A549 (cell line): ENCODE measurements around the gene CAPS2. TPM values are rescaled to one million over a fixed set of nuclear protein-coding genes. Genes with fewer than 3 reads are reported as not detected.
A peak's percentile ranks its signal among the peaks of the same experiment; 100 is the strongest.

Experiments
- ATAC-seq, 2 experiments: fragments of 200-7000 bp in 1 of 2; fragments of >200 bp in 1 of 2; cut with Nextera tagmentation in 1 of 2; cut with Tn5 transposase in 1 of 2; 3 replicates each; pipeline versions ENCODE4 v1.8.0 to v1.9.1; 2018 to 2020; ENCODE audit warnings: mild to moderate bottlenecking in 1 of 2, moderate library complexity in 1 of 2
- CTCF ChIA-PET: fragments of 300-600 bp; sonication (Branson Sonifier 250); formaldehyde crosslinking; extraction: SDS; loops from one replicate; lab custom pipeline; 2021; ENCODE audit warnings: antibody characterized with exemption, inconsistent platforms; lab: Yijun Ruan, JAX
- POLR2A ChIA-PET: fragments of 350-600 bp; formaldehyde crosslinking; extraction: SDS; loops from one replicate; lab custom pipeline; 2021; ENCODE audit warnings: antibody characterized with exemption, inconsistent platforms; lab: Yijun Ruan, JAX
- DNase-seq, 2 experiments: peaks; one replicate each; pipeline versions ENCODE4 v3.0.0 to v3.0.0-alpha.2; 2011 to 2016; ENCODE audit warnings: low read depth in 1 of 2, low spot score in 1 of 2
- FAIRE-seq: peaks from 2 replicates; lab custom pipeline; 2011; peaks lifted over from hg19 to GRCh38; lab: Jason Lieb, UNC
- H3K27ac ChIP-seq, 2 experiments: fragments of >200 bp; sonication (Bioruptor Twin); formaldehyde crosslinking; 3 replicates each; pipeline ENCODE4 v1.5.1; 2016 to 2017
- H3K4me1 ChIP-seq: fragments of >200 bp; sonication (Bioruptor Twin); formaldehyde crosslinking; 3 replicates; pipeline ENCODE4 v1.6.1; 2016
- H3K4me2 ChIP-seq: fragments of >200 bp; sonication (Bioruptor Twin); formaldehyde crosslinking; 3 replicates; pipeline ENCODE4 v1.6.1; 2016
- H3K4me3 ChIP-seq: fragments of >200 bp; sonication (Bioruptor Twin); formaldehyde crosslinking; 3 replicates; pipeline ENCODE4 v1.5.1; 2016
- H3K9me3 ChIP-seq: fragments of >200 bp; sonication (Bioruptor Twin); formaldehyde crosslinking; 3 replicates; pipeline ENCODE4 v1.6.1; 2016
- CEBPB ChIP-seq, 2 experiments: fragments of >200 bp in 1 of 2; sonication (Bioruptor Twin) in 1 of 2; formaldehyde crosslinking in 1 of 2; IDR thresholded peaks; 2 replicates each; pipeline ENCODE4 v1.6.1; 2012 to 2016
- CHD2 ChIP-seq: fragments of 150-350 bp; IDR thresholded peaks from 2 replicates; pipeline ENCODE4 v1.6.1; 2014; ENCODE audit warnings: low read length; ENCODE audit not compliant: partially characterized antibody
- EHMT2 ChIP-seq: fragments of 200-600 bp; sonication (generic); IDR thresholded peaks from 2 replicates; pipeline ENCODE4 v1.6.1; 2016; ENCODE audit warnings: antibody characterized with exemption, low read depth, mild to moderate bottlenecking, moderate library complexity
- ESRRA ChIP-seq: fragments of 150-350 bp; IDR thresholded peaks from 2 replicates; pipeline ENCODE4 v1.6.1; 2014; ENCODE audit warnings: mild to moderate bottlenecking, low read length, borderline replicate concordance
- FOXS1 ChIP-seq: fragments of 250-450 bp; sonication (Bioruptor Pico); IDR thresholded peaks from 2 replicates; pipeline ENCODE4 v1.5.0; 2020; ENCODE audit warnings: mild to moderate bottlenecking, moderate library complexity
- HEYL ChIP-seq: fragments of 250-450 bp; sonication (Bioruptor Pico); IDR thresholded peaks from 2 replicates; pipeline ENCODE4 v1.8.0; 2021; ENCODE audit warnings: mild to moderate bottlenecking, moderate library complexity
- JUN ChIP-seq, 2 experiments: fragments of >200 bp; sonication (Bioruptor Twin); formaldehyde crosslinking; IDR thresholded peaks; 2 replicates in 1 of 2; 3 replicates in 1 of 2; pipeline ENCODE4 v1.6.1; 2016 to 2017
- KDM1A ChIP-seq: fragments of 200-600 bp; sonication (generic); IDR thresholded peaks from 2 replicates; pipeline ENCODE4 v1.6.1; 2016; ENCODE audit warnings: low read depth, mild to moderate bottlenecking
- KDM5A ChIP-seq: fragments of 200-600 bp; sonication (generic); IDR thresholded peaks from 2 replicates; pipeline ENCODE4 v1.6.1; 2016; ENCODE audit warnings: antibody characterized with exemption, mild to moderate bottlenecking
- MAFK ChIP-seq: fragments of 450-650 bp; IDR thresholded peaks from 2 replicates; pipeline ENCODE4 v1.6.1; 2014; ENCODE audit not compliant: partially characterized antibody
- MAZ ChIP-seq: fragments of 150-350 bp; IDR thresholded peaks from 2 replicates; pipeline ENCODE4 v1.6.1; 2014; ENCODE audit warnings: antibody characterized with exemption, low read depth, low read length, borderline replicate concordance
- NPAS2 ChIP-seq: fragments of 250-450 bp; sonication (Bioruptor Pico); IDR thresholded peaks from 2 replicates; pipeline ENCODE4 v1.8.0; 2022; ENCODE audit warnings: mild to moderate bottlenecking, moderate library complexity, borderline replicate concordance
- PHF8 ChIP-seq: fragments of 200-600 bp; sonication (generic); IDR thresholded peaks from 2 replicates; pipeline ENCODE4 v1.6.1; 2016; ENCODE audit warnings: low read depth, mild to moderate bottlenecking, antibody characterized with exemption, moderate library complexity, borderline replicate concordance
- POLR2A ChIP-seq: IDR thresholded peaks from 2 replicates; pipeline ENCODE4 v1.6.1; 2012; ENCODE audit warnings: mild to moderate bottlenecking, low read length
- POLR2AphosphoS2 ChIP-seq: conservative IDR thresholded peaks from 2 replicates; pipeline ENCODE4 v1.6.1; 2012; ENCODE audit warnings: low read length, improper control_type of control experiment, inconsistent platforms
- RARB ChIP-seq: fragments of 250-450 bp; sonication (Bioruptor Pico); IDR thresholded peaks from 2 replicates; pipeline ENCODE4 v1.8.0; 2021; ENCODE audit warnings: mild to moderate bottlenecking, moderate library complexity
- RCOR1 ChIP-seq: fragments of 150-350 bp; IDR thresholded peaks from 2 replicates; pipeline ENCODE4 v1.6.1; 2014; ENCODE audit warnings: antibody characterized with exemption, low read length, low read depth
- SMC3 ChIP-seq: fragments of >200 bp; sonication (Bioruptor Twin); formaldehyde crosslinking; IDR thresholded peaks from 3 replicates; pipeline ENCODE4 v1.6.1; 2018; ENCODE audit warnings: inconsistent platforms
- SREBF2 ChIP-seq: fragments of 450-650 bp; IDR thresholded peaks from 2 replicates; pipeline ENCODE4 v1.6.1; 2014; ENCODE audit warnings: mild to moderate bottlenecking, moderate library complexity
- TP53 ChIP-seq: fragments of 250-450 bp; sonication (Bioruptor Pico); IDR thresholded peaks from 2 replicates; pipeline ENCODE4 v1.5.0; 2021; ENCODE audit warnings: mild to moderate bottlenecking, moderate library complexity
- ZC3H11A ChIP-seq: fragments of 450-650 bp; IDR thresholded peaks from 2 replicates; pipeline ENCODE4 v1.6.1; 2014; ENCODE audit warnings: antibody characterized with exemption, mild to moderate bottlenecking
- WGBS: methylation state at CpG from one replicate; pipeline ENCODE4 v1.1.6; 2017; ENCODE audit errors: missing lambda C conversion rate; 5-methylcytosine and 5-hydroxymethylcytosine counted together
- polyA plus RNA-seq, 4 experiments: library from polyadenylated mRNA; depleted of rRNA in 3 of 4; stranded (reverse); fragments of >200 nt; fragmentation: RNase III in 1 of 4; extraction: RNeasy Plus Mini Kit Qiagen cat#74134 plus additional on column Dnase treatment in 1 of 4; gene quantifications; 2 replicates in 3 of 4; 3 replicates in 1 of 4; pipeline ENCODE4 v1.2.3, GENCODE V29; 2011 to 2017
- TF ChIP-seq, protein P1 (sequence below): fragments of >200 bp; sonication (Bioruptor Twin); formaldehyde crosslinking; IDR thresholded peaks from 2 replicates; pipeline ENCODE4 v1.6.1; 2016
- TF ChIP-seq, protein P2 (sequence below): IDR thresholded peaks from 2 replicates; pipeline ENCODE4 v1.6.1; 2012
- TF ChIP-seq, protein P3 (sequence below): fragments of 450-650 bp; IDR thresholded peaks from 2 replicates; pipeline ENCODE4 v1.6.1; 2014; ENCODE audit warnings: antibody characterized with exemption
- TF ChIP-seq, protein P4 (sequence below): fragments of >200 bp; sonication (Bioruptor Twin); formaldehyde crosslinking; IDR thresholded peaks from 3 replicates; pipeline ENCODE4 v1.6.1; 2016
- TF ChIP-seq, protein P5 (sequence below): fragments of 250-450 bp; sonication (Bioruptor Pico); IDR thresholded peaks from 2 replicates; pipeline ENCODE4 v1.5.0; 2021; ENCODE audit warnings: mild to moderate bottlenecking, moderate library complexity, borderline replicate concordance
- TF ChIP-seq, protein P6 (sequence below): fragments of >200 bp; sonication (Bioruptor Twin); formaldehyde crosslinking; IDR thresholded peaks from 3 replicates; pipeline ENCODE4 v1.5.1; 2016
- TF ChIP-seq, protein P7 (sequence below): IDR thresholded peaks from 2 replicates; pipeline ENCODE4 v1.6.1; 2012; ENCODE audit warnings: low read depth, borderline replicate concordance

The CAPS2 gene
- polyA plus RNA-seq, 2 of the 4 experiments (the other 2 are of a cell fraction), result 2.6 to 7.0 TPM

DNA sequence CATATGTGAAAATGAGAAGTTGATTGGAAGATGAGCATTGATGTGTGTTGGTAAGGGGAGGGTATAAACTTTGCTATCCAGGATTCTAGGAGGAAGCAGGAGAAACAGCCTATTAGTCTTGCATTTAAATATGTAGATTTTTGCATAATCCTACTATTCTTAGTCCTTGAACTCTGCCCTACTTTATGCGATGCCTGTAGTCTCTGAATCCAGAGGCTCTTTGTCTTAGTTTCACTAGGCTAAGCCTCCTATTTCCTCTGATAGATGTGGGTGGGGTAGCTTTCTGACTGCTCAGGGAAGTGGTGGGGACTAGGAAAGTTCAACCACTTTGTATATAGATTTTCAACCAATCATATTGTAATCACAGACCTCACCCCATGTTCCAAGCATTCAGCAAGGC lies 71.0 kb downstream of the CAPS2 start:
- Histone ChIP-seq H3K4me3 (no peak overlapping the region), H3K9me3 (no peaks in the 10 kb centered on the region), H3K4me1 (no peaks in the 10 kb centered on the region), H3K4me2 (no peak overlapping the region), H3K27ac (no peak overlapping the region)
- WGBS, result 90% methylated on average over 1 of the region's 1 CpG
- TF ChIP-seq CHD2, result no peak
- TF ChIP-seq RCOR1, result no peak
- TF ChIP-seq, protein P1, sequence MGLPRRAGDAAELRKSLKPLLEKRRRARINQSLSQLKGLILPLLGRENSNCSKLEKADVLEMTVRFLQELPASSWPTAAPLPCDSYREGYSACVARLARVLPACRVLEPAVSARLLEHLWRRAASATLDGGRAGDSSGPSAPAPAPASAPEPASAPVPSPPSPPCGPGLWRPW, result no peak
- TF ChIP-seq, protein P2, sequence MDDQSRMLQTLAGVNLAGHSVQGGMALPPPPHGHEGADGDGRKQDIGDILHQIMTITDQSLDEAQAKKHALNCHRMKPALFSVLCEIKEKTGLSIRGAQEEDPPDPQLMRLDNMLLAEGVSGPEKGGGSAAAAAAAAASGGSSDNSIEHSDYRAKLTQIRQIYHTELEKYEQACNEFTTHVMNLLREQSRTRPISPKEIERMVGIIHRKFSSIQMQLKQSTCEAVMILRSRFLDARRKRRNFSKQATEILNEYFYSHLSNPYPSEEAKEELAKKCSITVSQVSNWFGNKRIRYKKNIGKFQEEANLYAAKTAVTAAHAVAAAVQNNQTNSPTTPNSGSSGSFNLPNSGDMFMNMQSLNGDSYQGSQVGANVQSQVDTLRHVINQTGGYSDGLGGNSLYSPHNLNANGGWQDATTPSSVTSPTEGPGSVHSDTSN, result no peak
- TF ChIP-seq, protein P3, sequence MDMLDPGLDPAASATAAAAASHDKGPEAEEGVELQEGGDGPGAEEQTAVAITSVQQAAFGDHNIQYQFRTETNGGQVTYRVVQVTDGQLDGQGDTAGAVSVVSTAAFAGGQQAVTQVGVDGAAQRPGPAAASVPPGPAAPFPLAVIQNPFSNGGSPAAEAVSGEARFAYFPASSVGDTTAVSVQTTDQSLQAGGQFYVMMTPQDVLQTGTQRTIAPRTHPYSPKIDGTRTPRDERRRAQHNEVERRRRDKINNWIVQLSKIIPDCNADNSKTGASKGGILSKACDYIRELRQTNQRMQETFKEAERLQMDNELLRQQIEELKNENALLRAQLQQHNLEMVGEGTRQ, result no peak
- TF ChIP-seq, protein P4, sequence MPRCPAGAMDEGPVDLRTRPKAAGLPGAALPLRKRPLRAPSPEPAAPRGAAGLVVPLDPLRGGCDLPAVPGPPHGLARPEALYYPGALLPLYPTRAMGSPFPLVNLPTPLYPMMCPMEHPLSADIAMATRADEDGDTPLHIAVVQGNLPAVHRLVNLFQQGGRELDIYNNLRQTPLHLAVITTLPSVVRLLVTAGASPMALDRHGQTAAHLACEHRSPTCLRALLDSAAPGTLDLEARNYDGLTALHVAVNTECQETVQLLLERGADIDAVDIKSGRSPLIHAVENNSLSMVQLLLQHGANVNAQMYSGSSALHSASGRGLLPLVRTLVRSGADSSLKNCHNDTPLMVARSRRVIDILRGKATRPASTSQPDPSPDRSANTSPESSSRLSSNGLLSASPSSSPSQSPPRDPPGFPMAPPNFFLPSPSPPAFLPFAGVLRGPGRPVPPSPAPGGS, result no peak
- no peak for TF ChIP-seq KDM5A
- TF ChIP-seq, protein P5, sequence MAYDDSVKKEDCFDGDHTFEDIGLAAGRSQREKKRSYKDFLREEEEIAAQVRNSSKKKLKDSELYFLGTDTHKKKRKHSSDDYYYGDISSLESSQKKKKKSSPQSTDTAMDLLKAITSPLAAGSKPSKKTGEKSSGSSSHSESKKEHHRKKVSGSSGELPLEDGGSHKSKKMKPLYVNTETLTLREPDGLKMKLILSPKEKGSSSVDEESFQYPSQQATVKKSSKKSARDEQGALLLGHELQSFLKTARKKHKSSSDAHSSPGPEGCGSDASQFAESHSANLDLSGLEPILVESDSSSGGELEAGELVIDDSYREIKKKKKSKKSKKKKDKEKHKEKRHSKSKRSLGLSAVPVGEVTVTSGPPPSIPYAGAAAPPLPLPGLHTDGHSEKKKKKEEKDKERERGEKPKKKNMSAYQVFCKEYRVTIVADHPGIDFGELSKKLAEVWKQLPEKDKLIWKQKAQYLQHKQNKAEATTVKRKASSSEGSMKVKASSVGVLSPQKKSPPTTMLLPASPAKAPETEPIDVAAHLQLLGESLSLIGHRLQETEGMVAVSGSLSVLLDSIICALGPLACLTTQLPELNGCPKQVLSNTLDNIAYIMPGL, result no peak
- TF ChIP-seq SMC3, result no peak
- TF ChIP-seq SREBF2, result no peak
- no peak for TF ChIP-seq JUN (IDR thresholded peaks at IDR 0.05)
- no peak for TF ChIP-seq HEYL (CRISPR knock-in tag)
- no peak for TF ChIP-seq RARB
- TF ChIP-seq MAZ, result no peak
- TF ChIP-seq POLR2AphosphoS2, result no peak
- no peak for TF ChIP-seq PHF8
- TF ChIP-seq MAFK, result no peak
- TF ChIP-seq, protein P6, sequence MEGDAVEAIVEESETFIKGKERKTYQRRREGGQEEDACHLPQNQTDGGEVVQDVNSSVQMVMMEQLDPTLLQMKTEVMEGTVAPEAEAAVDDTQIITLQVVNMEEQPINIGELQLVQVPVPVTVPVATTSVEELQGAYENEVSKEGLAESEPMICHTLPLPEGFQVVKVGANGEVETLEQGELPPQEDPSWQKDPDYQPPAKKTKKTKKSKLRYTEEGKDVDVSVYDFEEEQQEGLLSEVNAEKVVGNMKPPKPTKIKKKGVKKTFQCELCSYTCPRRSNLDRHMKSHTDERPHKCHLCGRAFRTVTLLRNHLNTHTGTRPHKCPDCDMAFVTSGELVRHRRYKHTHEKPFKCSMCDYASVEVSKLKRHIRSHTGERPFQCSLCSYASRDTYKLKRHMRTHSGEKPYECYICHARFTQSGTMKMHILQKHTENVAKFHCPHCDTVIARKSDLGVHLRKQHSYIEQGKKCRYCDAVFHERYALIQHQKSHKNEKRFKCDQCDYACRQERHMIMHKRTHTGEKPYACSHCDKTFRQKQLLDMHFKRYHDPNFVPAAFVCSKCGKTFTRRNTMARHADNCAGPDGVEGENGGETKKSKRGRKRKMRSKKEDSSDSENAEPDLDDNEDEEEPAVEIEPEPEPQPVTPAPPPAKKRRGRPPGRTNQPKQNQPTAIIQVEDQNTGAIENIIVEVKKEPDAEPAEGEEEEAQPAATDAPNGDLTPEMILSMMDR, result no peak
- TF ChIP-seq FOXS1, result no peak
- no peak for TF ChIP-seq POLR2A
- FAIRE-seq, result no peak
- CTCF ChIA-PET, result interaction anchor here (0.9 kb wide), 1 partner anchor 14 kb away, joined by 3 read pairs; no protein-coding TSS in a partner anchor
- DNase-seq, result no peak
- POLR2A ChIA-PET, result no interaction called here
- no peak for ATAC-seq

DNA sequence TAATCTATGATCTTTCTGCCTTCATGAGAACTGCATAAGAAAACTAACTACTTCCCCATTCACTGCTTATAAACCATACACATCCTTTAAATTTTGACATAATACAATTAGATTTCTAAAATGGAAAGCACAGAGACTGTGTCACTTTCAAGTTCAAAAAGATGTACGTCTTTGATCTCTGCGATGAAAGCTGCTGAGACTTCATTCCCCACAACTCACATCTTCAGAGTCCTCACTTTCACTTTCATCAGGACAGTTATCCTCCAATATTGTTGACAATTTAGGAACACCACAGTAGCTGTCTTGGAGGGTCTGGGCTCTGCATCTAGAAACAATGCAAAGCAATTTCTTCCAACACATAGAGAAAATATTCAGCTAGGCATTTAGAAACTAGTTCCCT lies 72.6 kb downstream of the CAPS2 start:
- no peak overlapping the region for H3K27ac ChIP-seq
- ATAC-seq, result no peak
- FAIRE-seq, result peak; percentile 68
- no peak overlapping the region for H3K4me3 ChIP-seq
- H3K4me1 ChIP-seq, result no peaks in the 10 kb centered on the region
- H3K9me3 ChIP-seq, result no peaks in the 10 kb centered on the region
- CTCF ChIA-PET, result no interaction called here
- 87% methylated on average over 2 of the region's 2 CpGs for WGBS
- POLR2A ChIA-PET, result no interaction called here
- TF ChIP-seq SMC3 (no peak), TP53 (CRISPR knock-in tag) (no peak), NPAS2 (CRISPR knock-in tag) (no peak), KDM1A (no peak), ZC3H11A (no peak), EHMT2 (no peak), ESRRA (no peak), CEBPB (IDR thresholded peaks at IDR 0.05) (no peak)
- TF ChIP-seq, protein P7, sequence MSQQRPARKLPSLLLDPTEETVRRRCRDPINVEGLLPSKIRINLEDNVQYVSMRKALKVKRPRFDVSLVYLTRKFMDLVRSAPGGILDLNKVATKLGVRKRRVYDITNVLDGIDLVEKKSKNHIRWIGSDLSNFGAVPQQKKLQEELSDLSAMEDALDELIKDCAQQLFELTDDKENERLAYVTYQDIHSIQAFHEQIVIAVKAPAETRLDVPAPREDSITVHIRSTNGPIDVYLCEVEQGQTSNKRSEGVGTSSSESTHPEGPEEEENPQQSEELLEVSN, result no peak
- no peak for DNase-seq
- H3K4me2 ChIP-seq, result peak overlapping the region; percentile 44; the same call in 2 of the 3 replicates
